ENCODE results near the gene HSF5. TPM values are rescaled to one million over a fixed set of nuclear protein-coding genes. Genes with fewer than 3 reads are reported as not detected.

Gene HSF5
- total RNA-seq, 2 experiments from 2014 or later, result 1.6 to 1.7 TPM

DNA sequence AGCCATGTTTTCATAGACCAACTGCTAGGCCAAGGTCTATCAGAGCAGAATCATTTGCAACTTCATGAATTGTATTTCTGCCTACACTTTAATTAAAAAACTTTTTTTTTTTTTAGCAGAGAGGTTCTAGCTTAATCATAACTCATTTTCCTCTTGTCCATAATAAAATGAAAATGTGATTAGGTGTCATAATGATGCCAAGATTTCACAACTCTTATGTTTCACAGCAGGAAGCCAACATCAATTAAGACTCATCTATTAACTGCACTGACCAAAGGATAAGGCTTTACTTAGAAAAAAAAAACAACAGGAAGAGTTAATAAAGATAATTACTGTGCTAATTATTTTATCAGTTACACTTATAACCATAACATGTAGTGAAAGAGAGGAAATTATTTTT lies 52.0 kb downstream of the HSF5 start:
- CTCF ChIA-PET, result interaction anchor here (0.7 to 1.2 kb wide), 3 partner anchors 26 to 846 kb away, joined by 3 to 4 read pairs (median 3); no protein-coding TSS in a partner anchor
- H3K27me3 Mint-ChIP-seq, result no peaks in the 10 kb centered on the region
- no peaks in the 10 kb centered on the region for H3K4me1 Mint-ChIP-seq (ENCODE audit: low read depth)
- H3K9me3 Mint-ChIP-seq, result no peaks in the 10 kb centered on the region
- Histone ChIP-seq H3K4me3 (ENCODE audit: low read length) (no peak overlapping the region), H3K27ac (ENCODE audit: low read depth in 1 of 2, low read length in 2 of 2) (no peak overlapping the region), H3K36me3 (ENCODE audit: insufficient read depth, low read length) (peaks cover 3% of the 10 kb centered on the region), H3K9me3 (ENCODE audit: control insufficient read depth in 1 of 2, insufficient read depth in 1 of 2, low read length in 2 of 2) (no peaks in the 10 kb centered on the region), H3K4me1 (ENCODE audit: insufficient read depth, low read length) (no peaks in the 10 kb centered on the region), H3K27me3 (ENCODE audit: control insufficient read depth in 1 of 2, insufficient read depth in 2 of 2, low read length in 2 of 2) (no peaks in the 10 kb centered on the region)
- TF ChIP-seq, protein P1, sequence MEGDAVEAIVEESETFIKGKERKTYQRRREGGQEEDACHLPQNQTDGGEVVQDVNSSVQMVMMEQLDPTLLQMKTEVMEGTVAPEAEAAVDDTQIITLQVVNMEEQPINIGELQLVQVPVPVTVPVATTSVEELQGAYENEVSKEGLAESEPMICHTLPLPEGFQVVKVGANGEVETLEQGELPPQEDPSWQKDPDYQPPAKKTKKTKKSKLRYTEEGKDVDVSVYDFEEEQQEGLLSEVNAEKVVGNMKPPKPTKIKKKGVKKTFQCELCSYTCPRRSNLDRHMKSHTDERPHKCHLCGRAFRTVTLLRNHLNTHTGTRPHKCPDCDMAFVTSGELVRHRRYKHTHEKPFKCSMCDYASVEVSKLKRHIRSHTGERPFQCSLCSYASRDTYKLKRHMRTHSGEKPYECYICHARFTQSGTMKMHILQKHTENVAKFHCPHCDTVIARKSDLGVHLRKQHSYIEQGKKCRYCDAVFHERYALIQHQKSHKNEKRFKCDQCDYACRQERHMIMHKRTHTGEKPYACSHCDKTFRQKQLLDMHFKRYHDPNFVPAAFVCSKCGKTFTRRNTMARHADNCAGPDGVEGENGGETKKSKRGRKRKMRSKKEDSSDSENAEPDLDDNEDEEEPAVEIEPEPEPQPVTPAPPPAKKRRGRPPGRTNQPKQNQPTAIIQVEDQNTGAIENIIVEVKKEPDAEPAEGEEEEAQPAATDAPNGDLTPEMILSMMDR (IDR thresholded peaks at IDR 0.05), result no peak
- H3K36me3 Mint-ChIP-seq (ENCODE audit: low read depth), result peaks cover 43% of the 10 kb centered on the region
- H3K4me3 Mint-ChIP-seq, result no peak overlapping the region
- no peak overlapping the region for H3K27ac Mint-ChIP-seq
- POLR2A ChIA-PET, result no interaction called here
- intact Hi-C loops (cut with DNase I, micrococcal nuclease), result no loop called here
- DNase-seq (no peak), ATAC-seq (ENCODE audit: poor library complexity) (no peak)

DNA sequence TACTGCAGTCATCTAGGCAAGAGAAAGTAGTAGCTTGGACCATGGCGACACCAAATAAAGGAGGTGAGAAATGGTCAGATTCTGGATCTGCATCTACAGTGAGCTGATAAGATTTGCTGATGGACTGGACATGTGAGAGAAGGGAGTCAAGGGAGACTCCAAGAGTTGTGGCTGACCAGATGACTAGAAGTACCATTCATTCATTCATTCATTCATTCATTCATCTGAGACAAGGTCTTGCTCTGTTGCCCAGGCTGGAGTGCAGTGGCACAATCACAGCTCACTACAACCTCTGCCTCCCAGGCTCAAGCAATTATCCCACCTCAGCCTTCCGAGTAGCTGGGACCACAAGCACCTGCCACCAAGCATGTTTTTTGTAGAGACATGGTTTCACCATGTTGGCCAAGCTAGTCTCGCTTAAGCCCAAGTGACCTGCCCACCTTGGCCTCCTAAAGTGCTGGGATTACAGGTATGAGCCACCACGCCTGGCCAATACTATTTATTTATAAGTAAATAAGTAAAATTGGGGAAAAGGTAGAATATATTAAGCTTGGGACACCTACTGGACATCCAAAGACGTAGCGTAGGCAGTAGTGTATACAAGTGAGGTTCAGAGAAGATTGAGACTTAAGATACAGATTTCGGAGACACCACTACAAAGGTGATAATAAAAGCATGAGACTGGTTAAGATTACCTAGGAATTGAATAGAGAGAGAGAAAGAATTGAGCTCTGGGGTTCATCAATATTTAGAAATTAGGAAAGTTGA lies 55.2 kb downstream of the HSF5 start:
- DNase-seq (no peak), ATAC-seq (ENCODE audit: poor library complexity) (no peak)
- peaks cover 42% of the 10 kb centered on the region for H3K36me3 Mint-ChIP-seq (ENCODE audit: low read depth)
- H3K4me3 ChIP-seq (ENCODE audit: low read length), result no peak overlapping the region
- H3K4me3 Mint-ChIP-seq, result no peak overlapping the region
- intact Hi-C loops (cut with DNase I, micrococcal nuclease), result no loop called here
- no peak overlapping the region for H3K27ac ChIP-seq (ENCODE audit: low read depth in 1 of 2, low read length in 2 of 2)
- H3K27me3 ChIP-seq (ENCODE audit: control insufficient read depth in 1 of 2, insufficient read depth in 2 of 2, low read length in 2 of 2), result no peaks in the 10 kb centered on the region
- H3K4me1 Mint-ChIP-seq (ENCODE audit: low read depth), result no peaks in the 10 kb centered on the region
- H3K27ac Mint-ChIP-seq, result no peak overlapping the region
- H3K4me1 ChIP-seq (ENCODE audit: insufficient read depth, low read length), result no peaks in the 10 kb centered on the region
- no peaks in the 10 kb centered on the region for H3K9me3 ChIP-seq (ENCODE audit: control insufficient read depth in 1 of 2, insufficient read depth in 1 of 2, low read length in 2 of 2)
- H3K36me3 ChIP-seq (ENCODE audit: insufficient read depth, low read length), result peaks cover 3% of the 10 kb centered on the region
- ChIA-PET CTCF (no interaction called here), POLR2A (interaction anchor here (1.5 kb wide), 1 partner anchor 16 kb away, joined by 3 read pairs; the partner anchor contains the start of gene RNF43)
- no peaks in the 10 kb centered on the region for H3K9me3 Mint-ChIP-seq
- H3K27me3 Mint-ChIP-seq, result no peaks in the 10 kb centered on the region
- TF ChIP-seq, protein P1 (IDR thresholded peaks at IDR 0.05), result no peak

DNA sequence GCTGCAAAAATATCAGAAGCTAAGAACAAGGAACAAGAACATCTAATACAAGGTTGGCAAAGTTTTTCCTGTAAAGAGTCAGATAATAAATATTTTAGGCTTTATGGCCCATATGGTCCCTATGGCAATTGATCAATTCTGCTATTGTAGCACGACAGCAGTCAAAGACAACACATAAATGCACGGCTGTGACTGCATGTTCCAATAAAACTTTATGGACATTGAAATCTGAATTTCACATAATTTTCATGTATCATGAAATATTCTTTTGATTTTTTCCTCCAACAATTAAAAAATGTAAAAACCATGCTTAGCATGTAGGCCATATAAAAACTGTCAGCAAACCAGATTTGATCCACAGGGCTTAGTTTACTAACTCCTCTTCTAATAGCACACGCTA lies 60.4 kb downstream of the HSF5 start:
- no peaks in the 10 kb centered on the region for H3K4me1 Mint-ChIP-seq (ENCODE audit: low read depth)
- no peak overlapping the region for H3K27ac Mint-ChIP-seq
- DNase-seq (no peak), ATAC-seq (ENCODE audit: poor library complexity) (no peak)
- H3K27me3 Mint-ChIP-seq, result no peaks in the 10 kb centered on the region
- H3K27me3 ChIP-seq (ENCODE audit: control insufficient read depth in 1 of 2, insufficient read depth in 2 of 2, low read length in 2 of 2), result no peaks in the 10 kb centered on the region
- peaks cover 25% of the 10 kb centered on the region for H3K36me3 Mint-ChIP-seq (ENCODE audit: low read depth)
- H3K9me3 Mint-ChIP-seq, result no peaks in the 10 kb centered on the region
- no peak overlapping the region for H3K4me3 Mint-ChIP-seq
- no peaks in the 10 kb centered on the region for H3K36me3 ChIP-seq (ENCODE audit: insufficient read depth, low read length)
- CTCF ChIA-PET, result interaction anchor here (0.5 kb wide), 1 partner anchor 9 kb away, joined by 3 read pairs; no protein-coding TSS in a partner anchor
- TF ChIP-seq, protein P1 (IDR thresholded peaks at IDR 0.05), result no peak
- intact Hi-C loops (cut with DNase I, micrococcal nuclease), result no loop called here
- POLR2A ChIA-PET, result no interaction called here
- H3K27ac ChIP-seq (ENCODE audit: low read depth in 1 of 2, low read length in 2 of 2), result no peak overlapping the region
- H3K4me1 ChIP-seq (ENCODE audit: insufficient read depth, low read length), result no peaks in the 10 kb centered on the region
- H3K4me3 ChIP-seq (ENCODE audit: low read length), result no peak overlapping the region
- no peaks in the 10 kb centered on the region for H3K9me3 ChIP-seq (ENCODE audit: control insufficient read depth in 1 of 2, insufficient read depth in 1 of 2, low read length in 2 of 2)
